ENCODE data around the gene SULF2. TPM values are rescaled to one million over a fixed set of nuclear protein-coding genes. Genes with fewer than 3 reads are reported as not detected.

The SULF2 gene
- total RNA-seq, 1 experiment from 2014 or later, result 3.9 TPM

- DNase-seq (ENCODE audit: extremely low read depth, low read depth), result no peak
These were observed 93.7 kb downstream of the SULF2 start for GRCh38 chr20:47691625-47692024.

- DNase-seq (ENCODE audit: extremely low read depth, low read depth), result no peak
These were observed 95.5 kb downstream of the SULF2 start for GRCh38 chr20:47689731-47690130.

GRCh38 chr20:47688385-47689381 is 96.6 kb downstream of the SULF2 start:
- DNase-seq (ENCODE audit: extremely low read depth, low read depth), result no peak

GRCh38 chr20:47687095-47687987 is 97.9 kb downstream of the SULF2 start:
- no peak for DNase-seq (ENCODE audit: extremely low read depth, low read depth)

- no peak for DNase-seq (ENCODE audit: extremely low read depth, low read depth)
These were observed 98.7 kb downstream of the SULF2 start for GRCh38 chr20:47686545-47686944.

- DNase-seq (ENCODE audit: extremely low read depth, low read depth), result no peak
These were observed 100.8 kb downstream of the SULF2 start for GRCh38 chr20:47684306-47685080.

GRCh38 chr20:47682916-47683315 is 102.4 kb downstream of the SULF2 start:
- DNase-seq (ENCODE audit: extremely low read depth, low read depth), result no peak

- DNase-seq (ENCODE audit: extremely low read depth, low read depth), result peak; percentile 24
These were observed 103.1 kb downstream of the SULF2 start for GRCh38 chr20:47682028-47682783.

GRCh38 chr20:47680804-47681529 is 104.3 kb downstream of the SULF2 start:
- DNase-seq (ENCODE audit: extremely low read depth, low read depth), result no peak

GRCh38 chr20:47679462-47679861 is 105.8 kb downstream of the SULF2 start:
- no peak for DNase-seq (ENCODE audit: extremely low read depth, low read depth)

GRCh38 chr20:47678536-47678935 is 106.7 kb downstream of the SULF2 start:
- DNase-seq (ENCODE audit: extremely low read depth, low read depth), result no peak

GRCh38 chr20:47677635-47678453 is 107.4 kb downstream of the SULF2 start:
- peak; percentile 30 for DNase-seq (ENCODE audit: extremely low read depth, low read depth)

- no peak for DNase-seq (ENCODE audit: extremely low read depth, low read depth)
These were observed 108.2 kb downstream of the SULF2 start for GRCh38 chr20:47676912-47677634.

GRCh38 chr20:47676219-47676721 is 109.0 kb downstream of the SULF2 start:
- DNase-seq (ENCODE audit: extremely low read depth, low read depth), result no peak

- DNase-seq (ENCODE audit: extremely low read depth, low read depth), result no peak
These were observed 109.8 kb downstream of the SULF2 start for GRCh38 chr20:47675190-47676142.

GRCh38 chr20:47674686-47675085 is 110.6 kb downstream of the SULF2 start:
- no peak for DNase-seq (ENCODE audit: extremely low read depth, low read depth)
